ENCODE data around the gene ARMC2.
"Not testable (repeated sequence)": the region's sequence is repeated elsewhere in the genome, so short reads cannot be mapped to it uniquely, and the experiment has no call there.

Gene ARMC2

DNA sequence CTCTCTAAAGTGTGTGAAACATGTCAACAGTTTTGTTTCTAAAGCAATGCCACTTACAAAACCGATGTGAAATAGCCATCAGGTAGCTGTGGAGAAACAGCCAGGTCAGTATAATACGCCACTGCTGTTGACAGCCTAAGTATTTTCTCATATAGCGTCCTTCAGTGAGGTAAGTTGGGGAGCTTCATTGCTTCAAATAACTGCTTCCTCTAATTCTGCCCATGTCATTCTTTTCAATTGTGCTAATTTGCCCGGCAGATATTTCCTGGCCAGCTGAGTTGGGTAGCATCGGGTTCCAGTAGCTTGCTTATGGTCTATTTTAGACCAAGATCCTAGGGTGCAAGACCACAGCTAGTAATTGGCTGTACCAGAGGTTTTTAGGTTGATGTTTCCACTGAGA is 2.1 kb upstream of the ARMC2 start:
- DNase-seq (ENCODE audit: low read depth, low spot score): no peak
- no peaks in the 10 kb centered on the region for H3K36me3 ChIP-seq (ENCODE audit: control insufficient read depth, insufficient read depth, low read length)
- no peaks in the 10 kb centered on the region for H3K27me3 ChIP-seq (ENCODE audit: control insufficient read depth, insufficient read depth, low read length)
- no peaks in the 10 kb centered on the region for H3K4me1 ChIP-seq (ENCODE audit: control insufficient read depth, insufficient read depth, low read length)
- WGBS (ENCODE audit: insufficient coverage, insufficient read length): no CpG with 5 or more reads among the region's 5 CpGs
- H3K9me3 ChIP-seq (ENCODE audit: control insufficient read depth, insufficient read depth, low read length): no peaks in the 10 kb centered on the region
- H3K27ac ChIP-seq (ENCODE audit: low read length): no peak overlapping the region
- no peak overlapping the region for H3K4me3 ChIP-seq (ENCODE audit: low read length)

DNA sequence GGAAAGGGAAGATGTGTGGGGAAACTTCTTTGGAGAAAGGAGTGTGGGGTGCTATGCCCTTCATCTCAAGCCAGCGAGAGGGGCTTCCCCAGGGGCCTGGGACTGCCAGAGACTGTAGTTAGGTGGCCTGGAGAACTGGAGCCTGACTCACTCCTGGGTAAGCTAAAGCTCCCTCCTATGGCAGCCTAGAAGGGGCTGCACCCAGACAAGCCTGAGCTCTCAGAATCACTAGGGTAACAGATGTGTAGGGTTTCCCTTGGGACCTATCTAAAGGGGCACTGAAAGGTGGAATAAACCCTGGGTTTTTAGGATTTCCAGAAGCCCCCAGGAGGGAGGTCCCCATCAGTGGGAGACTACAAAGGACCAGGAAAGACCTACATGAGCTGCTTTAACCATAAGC is 1.6 kb upstream of the ARMC2 start:
- no CpG with 5 or more reads among the region's 1 CpG for WGBS (ENCODE audit: insufficient coverage, insufficient read length)
- no peaks in the 10 kb centered on the region for H3K36me3 ChIP-seq (ENCODE audit: control insufficient read depth, insufficient read depth, low read length)
- H3K4me1 ChIP-seq (ENCODE audit: control insufficient read depth, insufficient read depth, low read length): no peaks in the 10 kb centered on the region
- no peak overlapping the region for H3K4me3 ChIP-seq (ENCODE audit: low read length)
- no peaks in the 10 kb centered on the region for H3K9me3 ChIP-seq (ENCODE audit: control insufficient read depth, insufficient read depth, low read length)
- DNase-seq (ENCODE audit: low read depth, low spot score): no peak
- H3K27ac ChIP-seq (ENCODE audit: low read length): no peak overlapping the region
- no peaks in the 10 kb centered on the region for H3K27me3 ChIP-seq (ENCODE audit: control insufficient read depth, insufficient read depth, low read length)

- H3K4me3 ChIP-seq (ENCODE audit: low read length): peak overlapping the region; percentile 87; the same call in 1 of the 2 replicates
- WGBS (ENCODE audit: insufficient coverage, insufficient read length): no CpG with 5 or more reads among the region's 12 CpGs
These were observed 495 bp upstream of the ARMC2 start for GRCh38 chr6:108847738-108848115.

DNA sequence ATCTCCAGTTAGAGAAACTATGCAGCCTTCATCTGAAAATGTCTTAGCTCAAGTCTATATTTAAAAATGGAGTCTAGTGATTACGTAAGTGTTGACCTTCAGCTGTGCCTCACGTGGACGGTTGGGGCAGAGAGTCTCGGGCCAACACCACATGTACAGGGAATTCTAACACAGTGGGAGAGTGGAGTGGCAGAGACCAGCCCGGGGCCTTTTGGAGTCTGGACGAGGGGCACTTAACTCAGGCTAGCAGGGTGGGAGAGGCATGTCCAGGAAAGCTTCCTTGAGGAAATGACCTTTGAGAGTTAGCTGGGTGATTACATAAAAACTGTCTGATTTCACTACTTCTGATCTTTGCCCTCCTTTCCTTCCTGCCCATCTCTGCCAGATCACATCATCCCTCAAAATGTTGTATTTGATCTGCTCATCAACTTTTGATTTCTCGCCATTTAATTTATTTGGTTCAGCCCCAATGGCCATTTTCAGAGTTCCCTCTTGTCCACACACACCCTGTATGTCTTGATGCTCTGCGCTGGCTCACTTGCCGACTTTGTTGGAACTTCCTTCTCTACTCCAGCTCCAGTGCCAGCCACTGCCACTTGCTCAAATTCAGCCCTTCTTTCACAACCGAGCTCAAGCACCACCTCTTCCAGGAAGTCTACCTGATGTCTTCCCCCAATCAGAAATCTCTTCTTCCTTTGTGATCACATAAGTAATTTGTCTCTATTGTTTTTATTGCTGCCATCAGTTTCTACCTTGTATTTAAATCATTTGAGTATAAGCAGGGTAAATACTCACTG is 2.6 kb downstream of the ARMC2 start:
- Histone ChIP-seq H3K4me3 (ENCODE audit: low read length) (no peak overlapping the region), H3K27me3 (ENCODE audit: control insufficient read depth, insufficient read depth, low read length) (no peaks in the 10 kb centered on the region), H3K9me3 (ENCODE audit: control insufficient read depth, insufficient read depth, low read length) (no peaks in the 10 kb centered on the region), H3K4me1 (ENCODE audit: control insufficient read depth, insufficient read depth, low read length) (no peaks in the 10 kb centered on the region), H3K27ac (ENCODE audit: low read length) (no peak overlapping the region), H3K36me3 (ENCODE audit: control insufficient read depth, insufficient read depth, low read length) (no peaks in the 10 kb centered on the region)
- no peak for DNase-seq (ENCODE audit: low read depth, low spot score)
- WGBS (ENCODE audit: insufficient coverage, insufficient read length): no CpG with 5 or more reads among the region's 10 CpGs

More at GRCh38 chr6:108847738-108848115, 495 bp upstream of the ARMC2 start:
- Histone ChIP-seq H3K27me3 (ENCODE audit: control insufficient read depth, insufficient read depth, low read length) (no peaks in the 10 kb centered on the region), H3K36me3 (ENCODE audit: control insufficient read depth, insufficient read depth, low read length) (no peaks in the 10 kb centered on the region), H3K4me1 (ENCODE audit: control insufficient read depth, insufficient read depth, low read length) (no peaks in the 10 kb centered on the region), H3K27ac (ENCODE audit: low read length) (no peak overlapping the region), H3K9me3 (ENCODE audit: control insufficient read depth, insufficient read depth, low read length) (no peaks in the 10 kb centered on the region)
- no peak for DNase-seq (ENCODE audit: low read depth, low spot score)

DNA sequence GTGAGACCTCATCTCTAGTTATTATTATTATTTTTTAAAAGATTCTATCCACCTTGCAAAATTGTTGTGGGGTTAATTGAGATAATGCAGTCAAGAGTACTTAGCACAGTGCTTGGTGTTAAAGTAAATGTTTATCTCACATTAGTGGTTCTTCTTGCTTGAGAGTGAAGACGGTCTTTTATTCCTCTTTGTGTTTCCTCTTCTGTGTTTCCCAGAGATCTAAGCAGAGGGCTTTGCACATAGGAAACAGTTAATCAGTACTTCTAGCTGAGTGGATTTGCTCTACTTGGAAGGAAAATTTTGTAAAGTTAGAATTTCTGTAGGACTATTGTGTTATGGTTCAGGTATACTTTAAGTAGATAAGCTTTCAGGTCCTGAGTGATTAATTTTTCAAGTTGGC is 3.5 kb downstream of the ARMC2 start:
- no peaks in the 10 kb centered on the region for H3K4me1 ChIP-seq (ENCODE audit: control insufficient read depth, insufficient read depth, low read length)
- H3K4me3 ChIP-seq (ENCODE audit: low read length): no peak overlapping the region
- no peak for DNase-seq (ENCODE audit: low read depth, low spot score)
- WGBS (ENCODE audit: insufficient coverage, insufficient read length): no CpG with 5 or more reads among the region's 1 CpG
- H3K36me3 ChIP-seq (ENCODE audit: control insufficient read depth, insufficient read depth, low read length): no peaks in the 10 kb centered on the region
- H3K9me3 ChIP-seq (ENCODE audit: control insufficient read depth, insufficient read depth, low read length): no peaks in the 10 kb centered on the region
- no peak overlapping the region for H3K27ac ChIP-seq (ENCODE audit: low read length)
- no peaks in the 10 kb centered on the region for H3K27me3 ChIP-seq (ENCODE audit: control insufficient read depth, insufficient read depth, low read length)

DNA sequence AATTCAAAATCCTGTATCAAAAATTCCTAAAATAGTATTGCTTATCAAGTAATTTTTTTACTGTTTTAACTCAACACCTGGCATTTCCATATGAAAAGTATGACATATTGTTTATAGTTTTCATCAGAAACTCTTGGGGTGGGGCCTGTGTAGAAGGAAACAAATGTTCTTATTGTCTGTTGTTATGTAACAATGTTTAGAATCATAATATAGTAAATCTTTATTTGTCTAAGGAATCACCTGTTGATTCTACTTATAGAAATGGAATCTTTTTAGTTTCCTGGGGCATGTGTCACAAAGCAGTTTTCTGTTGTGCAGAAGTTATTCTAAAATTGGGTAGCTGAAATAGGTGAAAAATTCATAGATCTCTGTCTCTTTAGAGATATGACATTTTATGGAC is 4.9 kb downstream of the ARMC2 start:
- Histone ChIP-seq H3K27ac (ENCODE audit: low read length) (no peak overlapping the region), H3K9me3 (ENCODE audit: control insufficient read depth, insufficient read depth, low read length) (no peaks in the 10 kb centered on the region), H3K4me1 (ENCODE audit: control insufficient read depth, insufficient read depth, low read length) (no peaks in the 10 kb centered on the region), H3K27me3 (ENCODE audit: control insufficient read depth, insufficient read depth, low read length) (no peaks in the 10 kb centered on the region), H3K36me3 (ENCODE audit: control insufficient read depth, insufficient read depth, low read length) (no peaks in the 10 kb centered on the region), H3K4me3 (ENCODE audit: low read length) (no peak overlapping the region)
- DNase-seq (ENCODE audit: low read depth, low spot score): no peak

DNA sequence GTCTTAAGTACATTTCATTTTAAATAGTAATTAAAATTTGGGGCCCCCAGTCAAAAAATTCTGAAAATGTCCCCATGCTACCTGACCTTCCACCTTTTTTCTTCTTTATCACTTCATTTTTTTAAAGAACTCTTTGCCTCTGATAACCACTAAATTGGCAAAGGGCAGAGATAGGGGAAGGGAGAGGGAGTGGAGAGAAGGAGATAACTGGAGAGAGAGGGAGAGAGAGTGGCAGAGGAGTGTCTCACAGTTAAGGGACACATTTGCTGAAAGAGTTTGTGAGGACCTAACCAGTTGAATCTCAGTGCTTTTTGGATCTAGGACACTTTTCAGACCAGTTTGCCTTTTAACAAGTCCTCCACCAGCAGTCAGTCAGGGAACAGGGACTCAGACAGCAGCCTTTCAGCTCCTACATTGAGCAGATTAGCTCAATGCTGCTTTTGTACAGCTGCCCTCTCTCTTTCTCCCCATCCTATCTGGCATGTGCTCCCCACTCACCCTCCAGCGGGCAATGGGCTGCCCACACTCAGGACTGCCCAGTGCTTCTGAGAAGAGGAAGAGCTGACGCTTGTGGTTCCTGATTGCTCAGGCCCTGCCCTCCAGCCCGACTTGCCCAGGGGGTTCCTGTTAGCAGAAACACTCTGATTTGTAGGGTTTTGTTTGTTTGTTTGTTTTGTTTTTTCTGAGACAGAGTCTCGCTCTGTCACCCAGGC is 14.4 kb downstream of the ARMC2 start:
- Histone ChIP-seq H3K4me1 (ENCODE audit: control insufficient read depth, insufficient read depth, low read length) (no peaks in the 10 kb centered on the region; the same call in 1 of the 2 replicates), H3K36me3 (ENCODE audit: control insufficient read depth, insufficient read depth, low read length) (no peaks in the 10 kb centered on the region), H3K27me3 (ENCODE audit: control insufficient read depth, insufficient read depth, low read length) (no peaks in the 10 kb centered on the region), H3K27ac (ENCODE audit: low read length) (no peak overlapping the region), H3K4me3 (ENCODE audit: low read length) (no peak overlapping the region), H3K9me3 (ENCODE audit: control insufficient read depth, insufficient read depth, low read length) (no peaks in the 10 kb centered on the region)
- no CpG with 5 or more reads among the region's 4 CpGs for WGBS (ENCODE audit: insufficient coverage, insufficient read length)
- no peak for DNase-seq (ENCODE audit: low read depth, low spot score)

GRCh38 chr6:108865751-108866286 is 17.6 kb downstream of the ARMC2 start:
- H3K4me3 ChIP-seq (ENCODE audit: low read length); H3K4me1 ChIP-seq (ENCODE audit: control insufficient read depth, insufficient read depth, low read length); H3K27me3 ChIP-seq (ENCODE audit: control insufficient read depth, insufficient read depth, low read length); H3K36me3 ChIP-seq (ENCODE audit: control insufficient read depth, insufficient read depth, low read length); H3K27ac ChIP-seq (ENCODE audit: low read length); H3K9me3 ChIP-seq (ENCODE audit: control insufficient read depth, insufficient read depth, low read length); DNase-seq (ENCODE audit: low read depth, low spot score): not testable (repeated sequence)
- WGBS (ENCODE audit: insufficient coverage, insufficient read length): no CpG with 5 or more reads among the region's 2 CpGs

DNA sequence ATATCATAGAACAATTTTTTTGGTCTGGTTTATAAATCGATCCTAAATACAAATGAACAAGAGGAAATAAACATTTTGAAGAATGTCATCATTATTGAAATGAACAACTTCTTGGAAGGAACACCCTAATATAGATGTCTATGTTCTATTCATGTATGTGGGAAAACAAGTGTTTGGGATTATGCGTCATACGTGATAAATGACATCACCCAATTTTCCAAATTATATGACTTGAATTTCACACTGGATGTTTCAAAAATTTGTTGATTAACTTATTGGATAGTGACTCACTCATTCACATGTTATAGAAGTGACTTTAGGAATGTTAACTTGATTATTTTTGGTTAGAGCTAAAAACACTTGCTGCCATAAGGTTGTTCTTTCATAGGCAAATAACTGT is 18.6 kb downstream of the ARMC2 start:
- H3K9me3 ChIP-seq (ENCODE audit: control insufficient read depth, insufficient read depth, low read length): no peaks in the 10 kb centered on the region
- no peaks in the 10 kb centered on the region for H3K4me1 ChIP-seq (ENCODE audit: control insufficient read depth, insufficient read depth, low read length)
- no peaks in the 10 kb centered on the region for H3K27me3 ChIP-seq (ENCODE audit: control insufficient read depth, insufficient read depth, low read length)
- H3K27ac ChIP-seq (ENCODE audit: low read length): no peak overlapping the region
- no CpG with 5 or more reads among the region's 3 CpGs for WGBS (ENCODE audit: insufficient coverage, insufficient read length)
- no peak for DNase-seq (ENCODE audit: low read depth, low spot score)
- H3K4me3 ChIP-seq (ENCODE audit: low read length): no peak overlapping the region
- H3K36me3 ChIP-seq (ENCODE audit: control insufficient read depth, insufficient read depth, low read length): no peaks in the 10 kb centered on the region

- WGBS (ENCODE audit: insufficient coverage, insufficient read length): no CpG with 5 or more reads among the region's 8 CpGs
- DNase-seq (ENCODE audit: low read depth, low spot score): no peak
- no peaks in the 10 kb centered on the region for H3K9me3 ChIP-seq (ENCODE audit: control insufficient read depth, insufficient read depth, low read length)
- no peaks in the 10 kb centered on the region for H3K27me3 ChIP-seq (ENCODE audit: control insufficient read depth, insufficient read depth, low read length)
- no peak overlapping the region for H3K27ac ChIP-seq (ENCODE audit: low read length)
- no peaks in the 10 kb centered on the region for H3K36me3 ChIP-seq (ENCODE audit: control insufficient read depth, insufficient read depth, low read length)
- no peak overlapping the region for H3K4me3 ChIP-seq (ENCODE audit: low read length)
- H3K4me1 ChIP-seq (ENCODE audit: control insufficient read depth, insufficient read depth, low read length): 0 out of 2 replicates have a peak, but pooled peaks cover 1% of the 10 kb centered on the region
These were observed 20.4 kb downstream of the ARMC2 start for GRCh38 chr6:108868647-108869046.
